Left renal cortex interstitium (tissue), 4 donors: Measurements from ENCODE around the gene COL21A1. TPM values are rescaled to one million over a fixed set of nuclear protein-coding genes. Genes with fewer than 3 reads are reported as not detected.

Experiments
- DNase-seq, 4 donors: peaks; one replicate each; pipeline ENCODE4 v3.0.0-alpha.2; 2013; ENCODE audit warnings: low read depth in 4 of 4, low spot score in 2 of 4, missing footprints in 1 of 4
- polyA plus RNA-seq, 4 donors: library from polyadenylated mRNA; unstranded; fragments of 120-200 nt; gene quantifications; one replicate each; pipeline ENCODE4 v1.2.1, GENCODE V29; 2013; ENCODE audit not compliant: insufficient read length in 4 of 4

COL21A1 gene
- polyA plus RNA-seq, 4 donors = 102 to 152 (median 135) TPM

- no peak for DNase-seq
Measured at GRCh38 chr6:56058636-56059035, 188.7 kb downstream of the COL21A1 start.

- DNase-seq = no peak
Measured at GRCh38 chr6:56055081-56055704, 192.2 kb downstream of the COL21A1 start.

- no peak for DNase-seq
Measured at GRCh38 chr6:56051202-56051598, 196.2 kb downstream of the COL21A1 start.

- DNase-seq = no peak
Measured at GRCh38 chr6:56050530-56051201, 196.7 kb downstream of the COL21A1 start.

GRCh38 chr6:56048601-56049000, 198.8 kb downstream of the COL21A1 start:
- DNase-seq = no peak

- DNase-seq = no peak
Measured at GRCh38 chr6:56047931-56048540, 199.3 kb downstream of the COL21A1 start.

GRCh38 chr6:56046576-56046975, 200.8 kb downstream of the COL21A1 start:
- DNase-seq = no peak

- DNase-seq = no peak
Measured at GRCh38 chr6:56043761-56044160, 203.6 kb downstream of the COL21A1 start.

GRCh38 chr6:56043076-56043475, 204.3 kb downstream of the COL21A1 start:
- no peak for DNase-seq

GRCh38 chr6:56041591-56041990, 205.8 kb downstream of the COL21A1 start:
- DNase-seq = no peak

GRCh38 chr6:56040889-56041301, 206.5 kb downstream of the COL21A1 start:
- DNase-seq = no peak

GRCh38 chr6:56040223-56040622, 207.2 kb downstream of the COL21A1 start:
- DNase-seq = no peak

- DNase-seq = no peak
Measured at GRCh38 chr6:56038764-56039163, 208.6 kb downstream of the COL21A1 start.

- no peak for DNase-seq
Measured at GRCh38 chr6:56037601-56038000, 209.8 kb downstream of the COL21A1 start.

GRCh38 chr6:56036916-56037600, 210.3 kb downstream of the COL21A1 start:
- DNase-seq = no peak

GRCh38 chr6:56033401-56033800, 214.0 kb downstream of the COL21A1 start:
- DNase-seq = no peak

- DNase-seq = no peak
Measured at GRCh38 chr6:56032715-56033260, 214.6 kb downstream of the COL21A1 start.

- no peak for DNase-seq
Measured at GRCh38 chr6:56027865-56028264, 219.5 kb downstream of the COL21A1 start.

- no peak for DNase-seq
Measured at GRCh38 chr6:56026455-56027180, 220.8 kb downstream of the COL21A1 start.

GRCh38 chr6:56025795-56026194, 221.6 kb downstream of the COL21A1 start:
- peak in 3 of 4 donors; percentile 19 to 48 (median 33) for DNase-seq
